GM12878 (cell line): ENCODE results near the gene GPR4. TPM values are rescaled to one million over a fixed set of nuclear protein-coding genes. Genes with fewer than 3 reads are reported as not detected.

ENCODE experiments used
- ATAC-seq: fragments of 200-7000 bp; cut with Tn5 transposase; 3 replicates; pipeline ENCODE4 v1.9.1; 2020; ENCODE audit warnings: mild to moderate bottlenecking, moderate library complexity
- BruUV-seq: library from RNA; stranded (reverse); fragments of 400-500 nt; replicated peaks from 2 replicates; lab custom pipeline; 2021; lab: Mats Ljungman, UMichigan
- CTCF ChIA-PET: fragments of 300-600 bp; sonication (Branson Sonifier 250); formaldehyde crosslinking; extraction: SDS; loops from one replicate; lab custom pipeline; 2021; ENCODE audit warnings: inconsistent platforms; lab: Yijun Ruan, JAX
- POLR2A ChIA-PET: fragments of 350-600 bp; formaldehyde crosslinking; extraction: SDS; loops from one replicate; lab custom pipeline; 2021; ENCODE audit warnings: inconsistent platforms; lab: Charles Lee
- RAD21 ChIA-PET: fragments of 300-600 bp; sonication (Branson Sonifier 250); formaldehyde crosslinking; loops from one replicate; lab custom pipeline; 2023; ENCODE audit warnings: antibody characterized with exemption; ENCODE audit not compliant: unreplicated experiment; lab: Charles Lee
- SMC1A ChIA-PET: fragments of 300-600 bp; sonication (Branson Sonifier 250); formaldehyde crosslinking; loops from one replicate; lab custom pipeline; 2023; ENCODE audit not compliant: unreplicated experiment, uncharacterized antibody; lab: Charles Lee
- DNase-seq: peaks from one replicate; pipeline ENCODE4 v3.0.0-alpha.2; 2011; ENCODE audit warnings: low read depth, low spot score
- FAIRE-seq: peaks from 3 replicates; lab custom pipeline; 2011; peaks lifted over from hg19 to GRCh38; lab: Jason Lieb, UNC
- H2AFZ ChIP-seq: 2 replicates; pipeline ENCODE4 v1.6.0; 2011; ENCODE audit warnings: low read depth, low read length, control low read depth; ENCODE audit not compliant: control insufficient read depth
- H3K27ac ChIP-seq: 2 replicates; pipeline ENCODE4 v1.5.1; 2011; ENCODE audit warnings: control low read depth; ENCODE audit not compliant: control insufficient read depth, insufficient read depth
- H3K27me3 ChIP-seq, 2 experiments: replicated peaks in 1 of 2; 2 replicates each; pipeline versions ENCODE4 v1.6.0 to v1.6.1; 2011; ENCODE audit warnings: low read length in 1 of 2; ENCODE audit not compliant: control insufficient read depth in 2 of 2, insufficient read depth in 2 of 2
- H3K36me3 ChIP-seq, 2 experiments: 2 replicates each; pipeline ENCODE4 v1.5.1; 2011; ENCODE audit warnings: low read length in 1 of 2; ENCODE audit not compliant: control insufficient read depth in 2 of 2, insufficient read depth in 2 of 2
- H3K4me1 ChIP-seq: 2 replicates; pipeline ENCODE4 v1.6.1; 2011; ENCODE audit warnings: mild to moderate bottlenecking, low read length, moderate library complexity, mixed read lengths; ENCODE audit not compliant: control insufficient read depth, insufficient read depth
- H3K4me2 ChIP-seq: 2 replicates; pipeline ENCODE4 v1.6.0; 2011; ENCODE audit warnings: control low read depth; ENCODE audit not compliant: control insufficient read depth, insufficient read depth
- H3K4me3 ChIP-seq: fragments of 200-600 bp; sonication (generic); 2 replicates; pipeline ENCODE4 v1.5.1; 2016
- H3K79me2 ChIP-seq: 2 replicates; pipeline ENCODE4 v1.6.0; 2011; ENCODE audit warnings: low read length; ENCODE audit not compliant: control insufficient read depth, insufficient read depth
- H3K9ac ChIP-seq: 2 replicates; pipeline ENCODE4 v1.8.0; 2011; ENCODE audit warnings: low read length, control low read depth, mixed read lengths; ENCODE audit not compliant: control insufficient read depth, insufficient read depth
- H3K9me3 ChIP-seq: replicated peaks from 3 replicates; pipeline ENCODE4 v1.5.1; 2011; ENCODE audit warnings: mild to moderate bottlenecking, low read length; ENCODE audit not compliant: control insufficient read depth, insufficient read depth
- H4K20me1 ChIP-seq: 2 replicates; pipeline ENCODE4 v1.6.0; 2011; ENCODE audit not compliant: control insufficient read depth, insufficient read depth
- E2F8 ChIP-seq: fragments of 450-650 bp; IDR thresholded peaks from 2 replicates; pipeline ENCODE4 v1.6.1; 2018; ENCODE audit warnings: mild to moderate bottlenecking, low read depth, moderate library complexity; ENCODE audit not compliant: partially characterized antibody
- IKZF1 ChIP-seq: fragments of 450-650 bp; conservative IDR thresholded peaks from 2 replicates; pipeline ENCODE4 v1.6.1; 2017; ENCODE audit warnings: antibody characterized with exemption, mild to moderate bottlenecking
- MTA3 ChIP-seq: IDR thresholded peaks from 2 replicates; pipeline ENCODE4 v1.6.1; 2012; ENCODE audit warnings: low read length, inconsistent platforms, borderline replicate concordance
- PAX8 ChIP-seq: fragments of 450-650 bp; IDR thresholded peaks from 2 replicates; pipeline ENCODE4 v1.6.1; 2017; ENCODE audit warnings: mild to moderate bottlenecking, moderate library complexity
- SMC3 ChIP-seq: IDR thresholded peaks from 2 replicates; pipeline ENCODE4 v1.6.1; 2011; ENCODE audit warnings: low read length, improper control_type of control experiment, borderline replicate concordance
- SUZ12 ChIP-seq: fragments of 200-600 bp; sonication (generic); IDR thresholded peaks from one replicate; pipeline ENCODE4 v1.6.1; 2018; ENCODE audit warnings: antibody characterized with exemption, mild to moderate bottlenecking; ENCODE audit not compliant: unreplicated experiment
- ZNF687 ChIP-seq: fragments of 450-650 bp; IDR thresholded peaks from 2 replicates; pipeline ENCODE4 v1.6.1; 2017; ENCODE audit warnings: mild to moderate bottlenecking, moderate library complexity
- WGBS: methylation state at CpG from one replicate; pipeline ENCODE4 v1.1.6; 2016; ENCODE audit warnings: low lambda C conversion rate; ENCODE audit not compliant: insufficient replicate concordance, insufficient coverage; ENCODE audit errors: missing lambda C conversion rate; 5-methylcytosine and 5-hydroxymethylcytosine counted together
- in situ Hi-C: fragments of 300-500 bp; cut with MboI; formaldehyde crosslinking; loops from 9 replicates; pipeline ENCODE4 v1.14.3; 2018; ENCODE audit warnings: mixed read lengths
- intact Hi-C: fragments of 100-400 bp; cut with micrococcal nuclease; formaldehyde crosslinking; loops from one replicate; pipeline ENCODE4 v1.14.2; 2022; ENCODE audit not compliant: unreplicated experiment
- polyA plus RNA-seq, 11 experiments: library from polyadenylated mRNA; depleted of rRNA in 4 of 11; unstranded in 6 of 11; stranded (reverse) in 5 of 11; fragments of >200 nt; fragmentation: Nextera tagmentation in 4 of 11; fragmentation: Illumina TruSeq in 1 of 11; extraction: Ambion mirVana in 4 of 11; extraction: Trizol in 1 of 11; gene quantifications; 1 replicate in 1 of 11; 2 replicates in 10 of 11; pipeline versions ENCODE4 v1.2.1 to v1.2.3, GENCODE V29; 2011 to 2016; ENCODE audit warnings: inconsistent platforms in 2 of 11, missing spikeins in 2 of 11, low read depth in 1 of 11
- total RNA-seq, 4 experiments: library from RNA; depleted of rRNA in 3 of 4; stranded (reverse); fragments of >200 nt in 3 of 4; fragmentation: Illumina TruSeq in 1 of 4; extraction: Trizol in 1 of 4; gene quantifications; 2 replicates each; pipeline versions ENCODE4 v1.2.1 to v1.2.3, GENCODE V29; 2013 to 2021
- TF ChIP-seq, protein P1 (sequence below): IDR thresholded peaks from 2 replicates; pipeline ENCODE4 v1.6.1; 2011; ENCODE audit warnings: borderline replicate concordance, low read depth, mild to moderate bottlenecking, moderate library complexity, mixed read lengths, low read length; ENCODE audit not compliant: insufficient read depth; ENCODE audit errors: extremely low read length
- TF ChIP-seq, protein P2 (sequence below): fragments of 450-650 bp; formaldehyde crosslinking; IDR thresholded peaks from 2 replicates; pipeline ENCODE4 v1.4.0; 2020; ENCODE audit warnings: mild to moderate bottlenecking, moderate library complexity

The GPR4 gene
- total and polyA plus RNA-seq, 10 of the 15 experiments (the other 5 are each of a cell fraction or from before 2014, with no cell fraction given), result not detected

DNA sequence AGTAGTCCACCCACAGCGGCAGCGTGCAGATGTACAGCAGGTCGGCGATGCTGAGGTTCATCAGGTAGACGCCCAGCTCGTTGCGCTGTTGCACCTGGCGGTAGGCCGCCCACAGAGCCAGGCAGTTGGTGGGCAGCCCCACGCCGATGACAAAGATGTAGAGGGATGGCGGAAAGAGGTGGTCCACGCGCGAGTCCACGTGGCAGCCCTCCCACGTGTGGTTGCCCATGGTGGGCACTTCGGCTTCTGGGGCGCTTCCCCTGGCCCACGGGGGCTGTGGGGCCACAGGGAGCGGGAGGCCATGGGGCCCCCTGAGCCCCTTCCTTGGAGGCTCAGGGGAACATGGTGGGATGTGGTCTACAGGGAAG, 10.4 kb downstream of the GPR4 start (continued):
- TF ChIP-seq ZNF687 (no peak), SUZ12 (no peak), PAX8 (no peak), IKZF1 (no peak)

DNA sequence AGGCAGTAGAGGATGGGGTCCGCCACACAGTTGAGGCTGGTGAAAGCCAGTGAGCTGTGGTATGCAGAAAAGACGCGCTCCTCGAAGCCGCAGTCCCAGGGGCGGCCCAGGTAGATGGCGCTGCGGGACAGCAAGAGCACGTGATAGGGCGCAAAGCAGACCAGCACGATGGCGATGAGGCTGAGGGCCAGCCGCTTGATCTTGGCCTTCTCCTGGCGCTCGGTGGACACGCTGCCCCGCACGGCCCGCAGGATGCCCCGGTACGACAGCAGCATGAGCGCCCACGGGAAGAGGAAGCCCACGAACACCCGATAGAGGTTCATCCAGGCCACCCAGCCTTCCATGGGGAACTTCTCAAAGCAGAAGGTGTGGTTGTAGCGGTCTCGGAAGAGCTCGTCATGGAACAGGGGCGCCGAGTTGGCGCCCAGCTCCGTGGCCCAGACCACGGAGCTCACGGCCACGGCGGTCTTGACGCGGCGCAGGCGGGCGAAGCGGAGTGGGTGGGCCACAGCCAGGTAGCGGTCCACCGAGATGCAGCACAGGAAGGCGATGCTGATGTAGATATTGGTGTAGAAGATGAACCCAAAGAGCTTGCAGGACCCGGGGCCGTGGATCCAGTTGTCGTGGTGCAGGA, 10.9 kb downstream of the GPR4 start:
- ChIA-PET RAD21 (interaction anchor here (0.8 to 1.7 kb wide), 3 partner anchors 33 to 90 kb away, joined by 3 to 5 read pairs (median 3); no protein-coding TSS in a partner anchor), CTCF (interaction anchor here (0.8 to 1.4 kb wide), 5 partner anchors 23 to 96 kb away, joined by 3 to 7 read pairs (median 3); no protein-coding TSS in a partner anchor), SMC1A (interaction anchor here (0.5 to 1.6 kb wide), 4 partner anchors 19 to 101 kb away, joined by 3 to 5 read pairs (median 4); partner anchors contain the start of genes QPCTL and SNRPD2), POLR2A (no interaction called here)
- no peak for FAIRE-seq
- in situ Hi-C loops, result no loop called here
- WGBS, result 42% methylated on average over 48 of the region's 48 CpGs
- no TSS peak for BruUV-seq
- no peak overlapping the region for H3K4me3 ChIP-seq
- no peak overlapping the region for H3K4me2 ChIP-seq
- intact Hi-C loops, result loop anchor here (1.0 kb wide), 1 partner anchor 51 kb away; no protein-coding TSS in a partner anchor
- H3K36me3 ChIP-seq, result no peaks in the 10 kb centered on the region
- ATAC-seq, result peak; percentile 93
- no peaks in the 10 kb centered on the region for H3K27me3 ChIP-seq
- no peak overlapping the region for H3K9ac ChIP-seq
- no peaks in the 10 kb centered on the region for H3K79me2 ChIP-seq
- peak overlapping the region; percentile 60 for H2AFZ ChIP-seq
- no peak for DNase-seq
- H3K9me3 ChIP-seq, result no peaks in the 10 kb centered on the region; the same call in 2 of the 3 replicates
- no peaks in the 10 kb centered on the region for H4K20me1 ChIP-seq
- no peak overlapping the region for H3K27ac ChIP-seq
- H3K4me1 ChIP-seq, result no peaks in the 10 kb centered on the region; the same call in 1 of the 2 replicates
- peak; percentile 44 for TF ChIP-seq SMC3
- no peak for TF ChIP-seq MTA3
- TF ChIP-seq, protein P1, sequence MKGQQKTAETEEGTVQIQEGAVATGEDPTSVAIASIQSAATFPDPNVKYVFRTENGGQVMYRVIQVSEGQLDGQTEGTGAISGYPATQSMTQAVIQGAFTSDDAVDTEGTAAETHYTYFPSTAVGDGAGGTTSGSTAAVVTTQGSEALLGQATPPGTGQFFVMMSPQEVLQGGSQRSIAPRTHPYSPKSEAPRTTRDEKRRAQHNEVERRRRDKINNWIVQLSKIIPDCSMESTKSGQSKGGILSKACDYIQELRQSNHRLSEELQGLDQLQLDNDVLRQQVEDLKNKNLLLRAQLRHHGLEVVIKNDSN, result peak; percentile 86
- TF ChIP-seq, protein P2, sequence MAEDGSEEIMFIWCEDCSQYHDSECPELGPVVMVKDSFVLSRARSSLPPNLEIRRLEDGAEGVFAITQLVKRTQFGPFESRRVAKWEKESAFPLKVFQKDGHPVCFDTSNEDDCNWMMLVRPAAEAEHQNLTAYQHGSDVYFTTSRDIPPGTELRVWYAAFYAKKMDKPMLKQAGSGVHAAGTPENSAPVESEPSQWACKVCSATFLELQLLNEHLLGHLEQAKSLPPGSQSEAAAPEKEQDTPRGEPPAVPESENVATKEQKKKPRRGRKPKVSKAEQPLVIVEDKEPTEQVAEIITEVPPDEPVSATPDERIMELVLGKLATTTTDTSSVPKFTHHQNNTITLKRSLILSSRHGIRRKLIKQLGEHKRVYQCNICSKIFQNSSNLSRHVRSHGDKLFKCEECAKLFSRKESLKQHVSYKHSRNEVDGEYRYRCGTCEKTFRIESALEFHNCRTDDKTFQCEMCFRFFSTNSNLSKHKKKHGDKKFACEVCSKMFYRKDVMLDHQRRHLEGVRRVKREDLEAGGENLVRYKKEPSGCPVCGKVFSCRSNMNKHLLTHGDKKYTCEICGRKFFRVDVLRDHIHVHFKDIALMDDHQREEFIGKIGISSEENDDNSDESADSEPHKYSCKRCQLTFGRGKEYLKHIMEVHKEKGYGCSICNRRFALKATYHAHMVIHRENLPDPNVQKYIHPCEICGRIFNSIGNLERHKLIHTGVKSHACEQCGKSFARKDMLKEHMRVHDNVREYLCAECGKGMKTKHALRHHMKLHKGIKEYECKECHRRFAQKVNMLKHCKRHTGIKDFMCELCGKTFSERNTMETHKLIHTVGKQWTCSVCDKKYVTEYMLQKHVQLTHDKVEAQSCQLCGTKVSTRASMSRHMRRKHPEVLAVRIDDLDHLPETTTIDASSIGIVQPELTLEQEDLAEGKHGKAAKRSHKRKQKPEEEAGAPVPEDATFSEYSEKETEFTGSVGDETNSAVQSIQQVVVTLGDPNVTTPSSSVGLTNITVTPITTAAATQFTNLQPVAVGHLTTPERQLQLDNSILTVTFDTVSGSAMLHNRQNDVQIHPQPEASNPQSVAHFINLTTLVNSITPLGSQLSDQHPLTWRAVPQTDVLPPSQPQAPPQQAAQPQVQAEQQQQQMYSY (CRISPR knock-in tag), result no peak
- TF ChIP-seq E2F8, result no peak
